NOMO-1 treated with DMSO at 0.1 percent for 48 hours (cell line): Measurements from ENCODE around the gene FAM163B.
"Not testable (repeated sequence)": the region's sequence is repeated elsewhere in the genome, so short reads cannot be mapped to it uniquely, and the experiment has no call there.

Source experiments
- DNase-seq: peaks from one replicate; lab custom pipeline; 2025; ENCODE audit not compliant: unreplicated experiment; lab: John Stamatoyannopoulos, UW

Gene FAM163B

GRCh38 chr9:133569891-133570690 lies 39.1 kb downstream of the FAM163B start:
- no peak for DNase-seq

GRCh38 chr9:133569121-133569785 lies 39.9 kb downstream of the FAM163B start:
- DNase-seq = no peak

DNA sequence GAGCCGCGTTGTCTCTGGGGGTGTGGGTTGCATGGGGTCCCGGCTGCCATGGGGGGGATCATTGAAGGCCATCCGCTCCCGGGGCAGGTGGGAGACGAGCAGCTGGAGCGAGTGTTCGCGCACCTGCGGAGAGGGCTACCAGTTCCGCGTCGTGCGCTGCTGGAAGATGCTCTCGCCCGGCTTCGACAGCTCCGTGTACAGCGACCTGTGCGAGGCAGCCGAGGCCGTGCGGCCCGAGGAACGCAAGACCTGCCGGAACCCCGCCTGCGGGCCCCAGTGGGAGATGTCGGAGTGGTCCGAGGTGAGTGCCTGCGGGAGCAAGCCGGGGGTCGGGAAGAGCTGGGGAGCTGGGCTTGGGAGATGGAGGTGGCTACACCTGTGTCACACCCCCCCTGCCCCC lies 41.0 kb downstream of the FAM163B start:
- no peak for DNase-seq

DNA sequence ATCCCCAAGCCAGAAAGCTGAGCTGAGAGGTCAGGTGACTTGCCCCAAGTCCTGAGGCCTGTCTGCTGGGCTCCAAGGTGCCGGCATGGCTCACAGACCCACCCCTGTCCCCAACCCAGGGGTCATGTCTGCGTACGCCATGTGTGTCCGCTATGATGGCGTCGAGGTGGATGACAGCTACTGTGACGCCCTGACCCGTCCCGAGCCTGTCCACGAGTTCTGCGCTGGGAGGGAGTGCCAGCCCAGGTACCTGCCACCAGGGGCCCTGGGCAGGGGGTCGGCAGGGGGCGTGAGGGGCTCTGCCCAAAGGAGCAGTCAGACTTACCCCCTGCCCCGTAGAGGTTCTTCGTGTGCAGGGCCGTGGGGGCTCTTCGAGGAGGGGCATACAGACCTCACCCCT lies 42.4 kb downstream of the FAM163B start:
- no peak for DNase-seq

DNA sequence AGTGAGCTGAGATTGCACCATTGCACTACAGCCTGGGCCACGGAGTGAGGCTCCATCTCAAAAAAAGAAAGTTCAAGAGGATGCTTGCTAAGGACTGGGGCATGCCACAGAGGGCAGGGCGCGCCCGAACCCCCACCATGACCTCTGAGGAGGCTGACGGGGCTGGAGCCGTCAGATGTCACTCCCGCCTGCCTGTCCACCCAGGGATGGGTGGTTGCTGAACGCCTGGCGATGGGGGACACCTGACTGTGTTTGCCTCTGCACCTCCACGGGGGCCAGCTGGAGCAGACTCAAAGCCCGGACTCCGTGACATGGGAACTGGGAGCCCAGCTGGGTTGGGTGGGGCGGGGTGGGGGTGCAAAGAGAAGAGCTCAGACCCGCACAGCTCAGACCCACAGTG lies 42.8 kb downstream of the FAM163B start:
- no peak for DNase-seq

DNA sequence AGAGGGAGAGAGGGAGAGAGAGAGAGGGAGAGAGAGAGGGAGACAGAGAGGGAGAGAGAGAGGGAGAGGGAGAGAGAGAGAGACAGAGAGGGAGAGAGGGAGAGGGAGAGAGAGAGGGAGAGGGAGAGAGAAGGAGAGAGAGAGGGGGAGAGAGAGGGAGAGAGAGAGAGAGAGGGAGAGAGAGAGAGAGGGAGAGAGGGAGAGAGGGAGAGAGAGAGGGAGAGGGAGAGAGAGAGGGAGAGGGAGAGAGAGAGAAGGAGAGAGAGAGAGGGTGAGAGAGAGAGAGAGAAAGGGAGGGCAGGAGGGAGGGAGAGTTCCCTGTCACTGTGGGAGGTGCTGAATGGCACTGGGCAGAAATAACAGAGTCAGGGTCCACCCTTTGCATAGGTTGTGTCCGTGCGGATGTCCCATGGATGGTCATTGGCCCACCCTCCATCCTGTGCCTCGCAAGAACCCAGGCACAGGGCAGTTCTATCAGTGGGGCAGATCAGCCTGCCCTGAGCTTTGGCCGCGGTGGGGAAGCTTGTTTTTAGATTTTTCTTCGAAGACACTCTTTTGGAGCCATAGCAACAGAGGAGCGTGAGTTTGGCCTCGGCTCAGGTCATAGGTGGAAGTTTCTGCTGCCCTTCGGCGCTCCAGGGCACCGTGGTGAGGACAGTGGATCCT lies 44.6 kb downstream of the FAM163B start:
- DNase-seq = no peak

DNA sequence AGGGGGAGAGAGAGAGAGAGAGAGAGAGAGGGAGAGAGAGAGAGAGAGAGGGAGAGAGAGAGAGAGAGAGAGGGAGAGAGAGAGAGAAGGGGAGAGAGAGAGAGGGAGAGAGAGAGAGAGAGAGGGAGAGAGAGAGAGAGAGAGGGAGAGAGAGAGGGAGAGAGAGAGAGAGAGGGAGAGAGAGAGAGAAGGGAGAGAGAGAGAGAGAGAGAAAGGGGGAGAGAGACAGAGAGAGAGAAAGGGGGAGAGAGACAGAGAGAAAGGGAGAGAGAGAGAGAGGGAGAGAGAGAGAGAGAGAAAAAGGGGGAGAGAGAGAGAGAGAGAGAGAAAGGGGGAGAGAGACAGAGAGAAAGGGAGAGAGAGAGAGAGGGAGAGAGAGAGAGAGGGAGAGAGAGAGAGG lies 45.4 kb downstream of the FAM163B start:
- DNase-seq = not testable (repeated sequence)

- no peak for DNase-seq
Measured at GRCh38 chr9:133563291-133563796, 45.8 kb downstream of the FAM163B start.

- no peak for DNase-seq
Measured at GRCh38 chr9:133562611-133563290, 46.4 kb downstream of the FAM163B start.

GRCh38 chr9:133561976-133562554 lies 47.1 kb downstream of the FAM163B start:
- DNase-seq = no peak

- no peak for DNase-seq
Measured at GRCh38 chr9:133560944-133561343, 48.2 kb downstream of the FAM163B start.

GRCh38 chr9:133560311-133560710 lies 48.9 kb downstream of the FAM163B start:
- no peak for DNase-seq

DNA sequence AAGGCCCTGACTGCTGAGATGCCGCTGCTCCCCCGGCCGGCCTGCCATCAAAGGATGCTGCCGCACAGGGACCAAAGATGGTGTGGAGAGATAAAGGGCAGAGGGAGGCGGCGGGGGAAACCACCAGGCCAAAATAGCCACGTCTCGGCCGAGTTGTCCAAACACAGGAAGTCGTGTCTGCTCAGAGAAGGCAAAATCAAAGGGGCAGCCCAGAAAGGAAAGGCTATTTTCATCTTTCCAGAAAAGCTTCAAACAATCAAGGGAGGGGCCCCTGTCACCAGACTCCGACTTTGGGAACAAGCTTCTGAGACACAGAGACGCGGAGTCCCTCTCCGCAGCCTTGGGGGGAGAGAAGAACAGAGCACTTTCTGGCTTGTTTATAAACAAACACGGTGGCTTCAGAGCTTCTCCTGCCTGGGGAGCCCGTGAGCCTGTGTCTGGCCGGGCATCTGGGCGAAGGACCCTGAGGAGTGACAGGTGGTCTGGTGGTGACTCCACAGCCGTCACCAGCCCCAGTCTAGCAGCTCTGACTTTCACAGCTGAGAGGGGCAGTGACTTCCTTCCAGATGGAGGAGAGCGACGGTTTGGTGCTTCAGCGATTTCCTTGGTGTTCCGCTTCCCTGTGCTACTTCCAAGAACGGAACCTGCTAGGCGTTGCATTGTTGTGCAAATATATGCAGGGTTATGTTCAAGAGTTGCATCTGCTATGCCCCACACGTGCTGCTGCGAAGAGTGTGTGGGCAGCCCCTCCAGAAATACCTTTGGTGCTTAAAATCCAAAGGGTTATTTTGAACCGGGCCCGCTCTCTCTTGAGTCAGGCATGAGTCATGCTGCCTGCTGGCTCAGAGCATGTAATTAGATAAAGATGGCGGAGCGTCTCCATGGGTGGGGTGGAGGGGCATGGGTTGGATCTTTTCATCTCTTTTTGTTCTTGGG lies 50.7 kb downstream of the FAM163B start:
- DNase-seq = peak; percentile 32

DNA sequence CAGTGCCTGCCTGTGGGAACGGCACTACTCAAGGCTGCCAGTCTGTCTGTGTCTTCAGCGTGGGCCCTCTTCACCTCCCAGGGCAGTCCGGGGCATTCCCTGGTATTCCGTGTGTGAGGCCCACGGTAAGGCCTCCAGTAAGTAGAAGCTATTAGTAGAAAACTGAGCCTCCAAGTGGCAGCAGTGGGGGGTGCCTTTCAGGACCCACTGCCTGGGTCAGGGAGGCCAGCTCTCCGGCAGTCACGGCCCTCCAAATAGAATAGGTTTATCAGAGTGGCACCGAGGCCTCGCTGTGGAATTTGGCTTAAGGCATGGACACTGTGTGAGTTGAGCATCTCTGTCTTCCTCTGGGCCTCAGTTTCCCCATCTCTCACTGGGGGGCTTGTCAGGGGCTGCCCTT lies 51.6 kb downstream of the FAM163B start:
- DNase-seq = no peak

DNA sequence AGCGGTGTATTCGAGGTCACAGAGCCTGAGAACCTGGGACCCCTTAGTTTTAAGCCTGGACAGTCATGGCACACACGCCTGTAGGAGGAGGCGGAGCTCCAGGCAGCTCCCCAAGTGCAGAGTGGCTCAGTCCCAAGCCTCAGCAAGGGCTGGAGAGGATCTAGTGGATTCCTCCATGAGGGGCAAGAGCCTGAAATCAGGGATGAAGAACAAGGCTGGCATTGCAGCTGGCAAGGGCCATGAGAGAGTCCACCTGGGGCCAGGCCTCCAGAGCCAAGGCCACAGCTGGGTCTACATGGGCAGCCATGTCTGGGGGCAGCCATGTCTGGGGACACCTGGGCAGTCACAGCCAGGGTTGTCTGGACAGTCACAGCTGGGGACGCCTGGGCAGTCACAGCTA lies 52.8 kb downstream of the FAM163B start:
- no peak for DNase-seq

- DNase-seq = no peak
Measured at GRCh38 chr9:133554729-133555128, 54.5 kb downstream of the FAM163B start.

GRCh38 chr9:133553973-133554713 lies 55.0 kb downstream of the FAM163B start:
- DNase-seq = no peak

DNA sequence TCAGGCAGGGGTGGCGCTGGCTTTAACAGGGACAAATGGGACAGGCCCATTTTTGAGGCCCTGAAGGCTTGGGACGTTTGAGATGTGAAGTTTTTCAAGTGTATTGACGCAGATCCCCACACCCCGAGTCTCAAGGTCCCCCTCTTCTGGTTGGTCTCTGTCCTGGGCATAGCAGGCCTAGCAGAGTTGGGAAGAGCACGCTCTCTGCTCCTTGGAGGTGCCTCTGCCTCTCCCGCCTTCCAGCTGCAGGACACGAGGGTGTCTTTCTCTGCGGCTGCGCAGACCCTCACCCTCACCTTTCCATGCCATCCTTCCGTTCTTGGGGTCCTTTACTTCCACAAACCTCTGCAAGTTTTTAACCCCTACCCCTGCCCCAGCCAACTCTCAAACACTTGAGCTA lies 56.1 kb downstream of the FAM163B start:
- no peak for DNase-seq

DNA sequence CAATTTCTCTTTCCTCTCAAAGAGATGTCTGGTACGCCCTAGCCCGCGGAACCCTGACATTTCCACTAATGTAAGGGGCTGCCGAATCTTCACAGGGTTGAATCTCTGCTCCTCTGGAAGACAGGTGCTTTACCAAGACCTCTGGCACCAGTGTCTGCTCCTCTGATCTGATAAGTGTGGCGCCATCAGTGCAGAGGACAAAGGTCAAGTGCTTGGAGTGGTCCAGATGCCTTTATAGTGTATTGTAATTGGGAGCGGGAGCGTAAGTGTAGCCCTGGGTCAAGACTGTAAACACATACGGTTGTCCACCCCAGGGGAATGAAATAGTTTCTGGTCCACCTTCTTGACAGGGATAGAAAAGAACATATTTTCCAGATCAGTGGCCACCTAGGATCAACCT lies 57.0 kb downstream of the FAM163B start:
- DNase-seq = no peak
